Suprapubic skin (tissue), 4 donors: ENCODE measurements around the gene NPLOC4.

Experiments
- POLR2A ChIP-seq, 2 donors: fragments of 450-650 bp; IDR thresholded peaks; one replicate each; pipeline ENCODE4 v1.6.1; 2017; ENCODE audit warnings: antibody characterized with exemption in 2 of 2, mild to moderate bottlenecking in 2 of 2, moderate library complexity in 2 of 2
- POLR2AphosphoS5 ChIP-seq, 3 donors: sonication (generic); formaldehyde crosslinking; IDR thresholded peaks; one replicate each; pipeline ENCODE4 v1.6.1; 2017; ENCODE audit warnings: antibody characterized with exemption in 3 of 3
- TF ChIP-seq, protein P1 (sequence below), 2 donors: fragments of 200-600 bp in 1 of 2; fragments of 450-650 bp in 1 of 2; sonication (generic) in 1 of 2; IDR thresholded peaks; one replicate each; pipeline ENCODE4 v1.5.1; 2016 to 2019; ENCODE audit warnings: antibody characterized with exemption in 2 of 2, mild to moderate bottlenecking in 1 of 2, moderate library complexity in 1 of 2

DNA sequence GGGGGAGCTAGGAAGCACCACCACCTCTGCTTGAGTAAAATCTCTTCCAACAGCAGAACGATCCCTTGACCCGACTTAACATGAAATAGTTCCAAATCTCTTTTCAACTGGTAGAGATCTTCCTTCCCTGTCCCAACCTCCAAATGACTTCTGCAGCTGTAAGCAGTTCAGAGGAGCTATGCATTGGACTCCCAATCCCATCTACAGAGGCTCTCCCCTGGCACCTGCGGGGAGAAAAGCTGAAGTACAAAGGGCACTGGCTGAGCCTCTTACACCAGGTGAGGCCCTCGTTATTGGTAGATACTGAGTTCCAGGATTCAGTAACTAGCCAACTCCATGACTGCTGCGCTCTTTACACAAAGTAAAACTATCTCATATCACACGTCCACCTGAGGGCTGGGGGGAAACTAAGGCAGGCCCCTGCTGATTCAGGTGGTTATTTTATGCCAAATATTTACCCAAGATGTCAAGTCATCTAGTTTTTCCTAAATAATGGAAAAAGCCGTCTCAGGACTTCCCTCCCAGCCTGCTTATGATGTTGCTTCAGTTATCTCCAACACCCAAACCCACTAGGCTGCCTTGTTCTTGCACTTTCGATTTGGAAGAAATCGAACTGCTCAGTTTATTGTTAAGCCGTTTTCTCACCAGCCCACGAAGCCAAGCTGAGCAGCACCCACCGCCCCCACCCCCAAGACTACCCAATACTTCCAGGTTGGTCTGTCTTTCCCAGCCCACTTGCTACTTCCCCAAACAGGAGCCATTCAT lies 127.5 kb downstream of the NPLOC4 start:
- TF ChIP-seq, protein P1, sequence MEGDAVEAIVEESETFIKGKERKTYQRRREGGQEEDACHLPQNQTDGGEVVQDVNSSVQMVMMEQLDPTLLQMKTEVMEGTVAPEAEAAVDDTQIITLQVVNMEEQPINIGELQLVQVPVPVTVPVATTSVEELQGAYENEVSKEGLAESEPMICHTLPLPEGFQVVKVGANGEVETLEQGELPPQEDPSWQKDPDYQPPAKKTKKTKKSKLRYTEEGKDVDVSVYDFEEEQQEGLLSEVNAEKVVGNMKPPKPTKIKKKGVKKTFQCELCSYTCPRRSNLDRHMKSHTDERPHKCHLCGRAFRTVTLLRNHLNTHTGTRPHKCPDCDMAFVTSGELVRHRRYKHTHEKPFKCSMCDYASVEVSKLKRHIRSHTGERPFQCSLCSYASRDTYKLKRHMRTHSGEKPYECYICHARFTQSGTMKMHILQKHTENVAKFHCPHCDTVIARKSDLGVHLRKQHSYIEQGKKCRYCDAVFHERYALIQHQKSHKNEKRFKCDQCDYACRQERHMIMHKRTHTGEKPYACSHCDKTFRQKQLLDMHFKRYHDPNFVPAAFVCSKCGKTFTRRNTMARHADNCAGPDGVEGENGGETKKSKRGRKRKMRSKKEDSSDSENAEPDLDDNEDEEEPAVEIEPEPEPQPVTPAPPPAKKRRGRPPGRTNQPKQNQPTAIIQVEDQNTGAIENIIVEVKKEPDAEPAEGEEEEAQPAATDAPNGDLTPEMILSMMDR (IDR thresholded peaks at IDR 0.05) = no peak
- TF ChIP-seq POLR2A (IDR thresholded peaks at IDR 0.05) (no peak), POLR2AphosphoS5 (IDR thresholded peaks at IDR 0.05) (no peak)
